Lower leg skin (tissue), 3 donors: ENCODE measurements around the gene PIK3CB.

Experiments
- CTCF ChIP-seq, 3 donors: fragments of 450-650 bp; IDR thresholded peaks; one replicate each; pipeline ENCODE4 v1.5.1; 2016; ENCODE audit warnings: antibody characterized with exemption in 3 of 3, mild to moderate bottlenecking in 3 of 3, moderate library complexity in 2 of 3
- POLR2A ChIP-seq, 2 donors: fragments of 450-650 bp; IDR thresholded peaks; one replicate each; pipeline ENCODE4 v1.6.1; 2016 to 2017; ENCODE audit warnings: antibody characterized with exemption in 2 of 2, mild to moderate bottlenecking in 1 of 2, moderate library complexity in 1 of 2

DNA sequence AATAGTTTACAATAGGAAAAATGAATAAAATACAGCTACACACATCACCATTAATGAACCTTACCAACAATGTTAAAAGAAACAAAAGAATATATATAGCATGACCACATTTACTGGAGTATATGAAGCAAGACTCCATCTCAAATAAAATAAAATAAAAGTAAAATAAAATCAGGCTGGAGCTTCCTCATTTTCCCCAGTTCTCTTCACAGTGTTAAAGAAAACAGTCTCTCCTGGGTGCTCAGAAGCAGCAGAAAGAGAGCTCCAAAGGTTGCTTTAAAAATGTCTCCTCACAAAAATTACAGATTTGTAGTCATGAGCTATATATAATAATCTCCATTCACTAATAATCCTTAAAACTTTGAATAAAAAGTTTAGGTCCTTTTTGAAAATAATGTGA, 48.8 kb downstream of the PIK3CB start:
- TF ChIP-seq POLR2A (IDR thresholded peaks at IDR 0.05) (no peak), CTCF (IDR thresholded peaks at IDR 0.05) (no peak)
